Measurements from ENCODE around the gene C11orf97.

DNA sequence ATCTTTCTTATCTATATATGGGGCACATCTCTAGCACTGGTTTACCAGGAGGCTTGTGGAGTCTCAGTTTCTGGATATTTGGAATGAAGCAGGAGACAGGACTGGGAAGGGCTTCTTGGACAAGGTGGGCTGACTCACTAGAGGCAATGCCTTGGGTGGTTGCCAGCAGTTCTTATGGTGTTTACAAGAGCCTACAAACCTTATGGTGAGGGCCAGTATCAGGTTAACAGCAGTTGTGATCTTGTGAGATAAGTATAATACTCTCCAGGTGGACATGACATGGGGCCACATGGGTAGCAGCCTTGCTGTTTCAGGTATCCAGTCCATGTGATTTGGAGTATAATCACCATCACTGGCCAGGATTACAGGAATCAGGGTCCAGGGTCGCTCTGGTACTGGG, 41.7 kb downstream of the C11orf97 start:
- TF ChIP-seq ZBTB7A (IDR thresholded peaks at IDR 0.05; ENCODE audit: low read depth): no peak
- TF ChIP-seq, protein P1, sequence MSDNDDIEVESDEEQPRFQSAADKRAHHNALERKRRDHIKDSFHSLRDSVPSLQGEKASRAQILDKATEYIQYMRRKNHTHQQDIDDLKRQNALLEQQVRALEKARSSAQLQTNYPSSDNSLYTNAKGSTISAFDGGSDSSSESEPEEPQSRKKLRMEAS (IDR thresholded peaks at IDR 0.05): no peak
- TF ChIP-seq, protein P2, sequence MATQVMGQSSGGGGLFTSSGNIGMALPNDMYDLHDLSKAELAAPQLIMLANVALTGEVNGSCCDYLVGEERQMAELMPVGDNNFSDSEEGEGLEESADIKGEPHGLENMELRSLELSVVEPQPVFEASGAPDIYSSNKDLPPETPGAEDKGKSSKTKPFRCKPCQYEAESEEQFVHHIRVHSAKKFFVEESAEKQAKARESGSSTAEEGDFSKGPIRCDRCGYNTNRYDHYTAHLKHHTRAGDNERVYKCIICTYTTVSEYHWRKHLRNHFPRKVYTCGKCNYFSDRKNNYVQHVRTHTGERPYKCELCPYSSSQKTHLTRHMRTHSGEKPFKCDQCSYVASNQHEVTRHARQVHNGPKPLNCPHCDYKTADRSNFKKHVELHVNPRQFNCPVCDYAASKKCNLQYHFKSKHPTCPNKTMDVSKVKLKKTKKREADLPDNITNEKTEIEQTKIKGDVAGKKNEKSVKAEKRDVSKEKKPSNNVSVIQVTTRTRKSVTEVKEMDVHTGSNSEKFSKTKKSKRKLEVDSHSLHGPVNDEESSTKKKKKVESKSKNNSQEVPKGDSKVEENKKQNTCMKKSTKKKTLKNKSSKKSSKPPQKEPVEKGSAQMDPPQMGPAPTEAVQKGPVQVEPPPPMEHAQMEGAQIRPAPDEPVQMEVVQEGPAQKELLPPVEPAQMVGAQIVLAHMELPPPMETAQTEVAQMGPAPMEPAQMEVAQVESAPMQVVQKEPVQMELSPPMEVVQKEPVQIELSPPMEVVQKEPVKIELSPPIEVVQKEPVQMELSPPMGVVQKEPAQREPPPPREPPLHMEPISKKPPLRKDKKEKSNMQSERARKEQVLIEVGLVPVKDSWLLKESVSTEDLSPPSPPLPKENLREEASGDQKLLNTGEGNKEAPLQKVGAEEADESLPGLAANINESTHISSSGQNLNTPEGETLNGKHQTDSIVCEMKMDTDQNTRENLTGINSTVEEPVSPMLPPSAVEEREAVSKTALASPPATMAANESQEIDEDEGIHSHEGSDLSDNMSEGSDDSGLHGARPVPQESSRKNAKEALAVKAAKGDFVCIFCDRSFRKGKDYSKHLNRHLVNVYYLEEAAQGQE (IDR thresholded peaks at IDR 0.05; ENCODE audit: low read depth): no peak

All from Ishikawa (cell line).